Left ventricle myocardium inferior (tissue), 1 donor: Measurements from ENCODE around the gene FBXO9. TPM values are rescaled to one million over a fixed set of nuclear protein-coding genes. Genes with fewer than 3 reads are reported as not detected.

Experiments used
- DNase-seq: peaks from one replicate; pipeline ENCODE4 v3.0.0-alpha.2; 2020
- H3K27ac ChIP-seq: fragments of 200-600 bp; replicated peaks from 2 replicates; pipeline ENCODE4 v1.8.0; 2021
- H3K27me3 ChIP-seq: fragments of 200-600 bp; 2 replicates; pipeline ENCODE4 v1.8.0; 2021; ENCODE audit warnings: low read depth
- H3K36me3 ChIP-seq: fragments of 200-600 bp; 2 replicates; pipeline ENCODE4 v1.8.0; 2021
- H3K4me1 ChIP-seq: fragments of 200-600 bp; 2 replicates; pipeline ENCODE4 v1.8.0; 2021
- H3K4me3 ChIP-seq: fragments of 200-600 bp; 2 replicates; pipeline ENCODE4 v1.8.0; 2021; ENCODE audit warnings: mild to moderate bottlenecking, moderate library complexity
- H3K9me3 ChIP-seq: fragments of 200-600 bp; replicated peaks from 2 replicates; pipeline ENCODE4 v1.8.0; 2021
- CTCF ChIP-seq: fragments of 200-600 bp; IDR thresholded peaks from 2 replicates; pipeline ENCODE4 v1.8.0; 2021; ENCODE audit warnings: antibody characterized with exemption, mild to moderate bottlenecking, borderline replicate concordance
- intact Hi-C: fragments of 100-400 bp; cut with micrococcal nuclease; formaldehyde crosslinking; loops from one replicate; pipeline ENCODE4 v1.11.0; 2022
- total RNA-seq: library from RNA; stranded (reverse); fragmentation: NEBNext Ultra II Directional; extraction: Animal tissue kit (Norgen Biotek cat#: 25700); gene quantifications from one replicate; pipeline ENCODE4 v1.2.1, GENCODE V29; 2021
- donor health status: DM: no; HTN: yes; CAD: no; lungs with severe emphysema.

FBXO9 gene
- total RNA-seq, 1 donor from 2014 or later, result 56.4 TPM

GRCh38 chr6:53041356-53041755 lies 23.8 kb upstream of the FBXO9 start:
- DNase-seq, result no peak
- Histone ChIP-seq H3K27me3 (no peaks in the 10 kb centered on the region), H3K27ac (peak overlapping the region; percentile 29), H3K4me3 (no peak overlapping the region), H3K4me1 (peaks cover 62% of the 10 kb centered on the region), H3K9me3 (no peaks in the 10 kb centered on the region), H3K36me3 (peaks cover 37% of the 10 kb centered on the region)
- intact Hi-C loops, result no loop called here
- no peak for TF ChIP-seq CTCF

GRCh38 chr6:53042112-53042511 lies 23.1 kb upstream of the FBXO9 start:
- Histone ChIP-seq H3K4me1 (peaks cover 61% of the 10 kb centered on the region), H3K27ac (peak overlapping the region; percentile 70), H3K36me3 (peaks cover 36% of the 10 kb centered on the region), H3K9me3 (no peaks in the 10 kb centered on the region), H3K27me3 (no peaks in the 10 kb centered on the region), H3K4me3 (no peak overlapping the region)
- DNase-seq, result no peak
- no peak for TF ChIP-seq CTCF
- intact Hi-C loops, result no loop called here

DNA sequence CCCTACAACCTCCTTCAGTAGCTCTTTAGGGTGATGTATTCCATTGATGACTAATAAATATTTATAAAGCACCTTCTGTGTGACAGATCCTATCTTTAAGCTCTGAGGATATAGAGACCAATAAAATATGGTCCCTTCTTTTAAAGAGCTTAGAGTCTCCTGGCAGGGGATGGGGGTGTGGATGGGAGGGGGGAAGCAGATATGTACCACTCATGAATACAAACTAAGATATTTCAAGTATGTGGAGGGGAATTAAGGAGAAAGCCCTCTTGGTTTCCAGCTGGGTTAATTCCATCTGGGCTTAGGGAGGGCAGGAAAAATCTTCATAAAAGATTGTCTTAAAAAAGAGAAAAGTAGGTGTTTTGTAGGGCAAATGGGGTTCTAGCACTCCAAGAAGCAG lies 21.6 kb upstream of the FBXO9 start:
- Histone ChIP-seq H3K27ac (peak overlapping the region; percentile 70), H3K9me3 (no peaks in the 10 kb centered on the region), H3K4me1 (peaks cover 56% of the 10 kb centered on the region), H3K4me3 (no peak overlapping the region), H3K27me3 (no peaks in the 10 kb centered on the region), H3K36me3 (peaks cover 28% of the 10 kb centered on the region)
- no peak for TF ChIP-seq CTCF
- no peak for DNase-seq
- intact Hi-C loops, result no loop called here

DNA sequence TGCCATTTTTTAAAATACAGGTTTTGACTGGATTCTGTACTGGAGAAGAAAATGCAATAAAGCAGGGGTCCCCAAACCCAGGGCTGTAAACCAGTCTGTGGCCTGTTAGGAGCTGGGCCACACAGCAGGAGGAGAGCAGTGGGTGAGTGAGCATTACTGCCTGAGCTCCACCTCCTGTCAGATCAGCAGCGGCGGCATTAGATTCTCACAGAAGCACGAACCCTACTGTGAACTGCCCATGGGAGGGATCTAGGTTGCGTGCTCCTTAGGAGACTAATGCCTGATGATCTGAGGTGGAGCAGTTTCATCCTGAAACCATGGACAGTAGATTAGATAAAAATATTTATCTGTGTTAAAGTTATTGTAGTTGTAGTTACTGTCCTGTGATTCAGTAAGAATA lies 21.1 kb upstream of the FBXO9 start:
- intact Hi-C loops, result no loop called here
- no peaks in the 10 kb centered on the region for H3K9me3 ChIP-seq
- peaks cover 60% of the 10 kb centered on the region for H3K4me1 ChIP-seq
- no peak overlapping the region for H3K4me3 ChIP-seq
- no peak for TF ChIP-seq CTCF
- H3K27me3 ChIP-seq, result no peaks in the 10 kb centered on the region
- DNase-seq, result no peak
- H3K36me3 ChIP-seq, result peaks cover 24% of the 10 kb centered on the region
- H3K27ac ChIP-seq, result peak overlapping the region; percentile 70

GRCh38 chr6:53044572-53044971 lies 20.6 kb upstream of the FBXO9 start:
- intact Hi-C loops, result no loop called here
- no peak for TF ChIP-seq CTCF
- H3K9me3 ChIP-seq, result no peaks in the 10 kb centered on the region
- peaks cover 65% of the 10 kb centered on the region for H3K4me1 ChIP-seq
- peaks cover 19% of the 10 kb centered on the region for H3K36me3 ChIP-seq
- DNase-seq, result no peak
- H3K4me3 ChIP-seq, result no peak overlapping the region
- H3K27ac ChIP-seq, result no peak overlapping the region
- H3K27me3 ChIP-seq, result no peaks in the 10 kb centered on the region
